AG08395 (cell line): Measurements from ENCODE around the gene GID8.

Source experiments
- DNase-seq: peaks from one replicate; pipeline ENCODE4 v3.0.0; 2012; ENCODE audit warnings: mixed read lengths, low spot score

Gene GID8

DNA sequence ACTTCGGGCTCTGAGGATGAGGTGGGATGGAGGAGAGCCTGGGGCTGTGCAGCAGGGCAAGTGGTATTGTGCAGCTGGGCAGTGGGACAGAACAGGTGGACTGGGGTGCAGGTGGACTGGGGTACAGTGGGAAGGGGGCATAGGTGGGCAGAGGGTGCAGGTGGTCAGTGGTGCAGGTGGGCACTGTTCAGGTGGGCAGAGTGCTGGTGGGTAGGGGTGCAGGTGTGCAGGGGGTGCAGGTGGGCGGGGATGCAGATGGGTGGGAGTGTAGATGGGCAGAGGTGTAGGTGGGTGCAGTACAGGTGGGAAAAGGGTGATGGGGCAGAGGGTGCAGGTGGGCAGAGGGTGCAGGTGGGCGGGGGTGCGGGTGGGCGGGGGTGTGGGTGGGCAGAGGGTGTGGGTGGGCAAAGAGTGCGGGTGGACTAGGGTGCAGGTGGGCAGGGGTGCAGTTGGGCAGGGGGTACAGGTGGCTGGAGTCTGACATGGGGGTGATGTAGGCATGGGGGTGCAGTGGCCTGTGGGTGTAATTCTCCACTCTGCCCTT is 48.4 kb downstream of the GID8 start:
- DNase-seq, result no peak

DNA sequence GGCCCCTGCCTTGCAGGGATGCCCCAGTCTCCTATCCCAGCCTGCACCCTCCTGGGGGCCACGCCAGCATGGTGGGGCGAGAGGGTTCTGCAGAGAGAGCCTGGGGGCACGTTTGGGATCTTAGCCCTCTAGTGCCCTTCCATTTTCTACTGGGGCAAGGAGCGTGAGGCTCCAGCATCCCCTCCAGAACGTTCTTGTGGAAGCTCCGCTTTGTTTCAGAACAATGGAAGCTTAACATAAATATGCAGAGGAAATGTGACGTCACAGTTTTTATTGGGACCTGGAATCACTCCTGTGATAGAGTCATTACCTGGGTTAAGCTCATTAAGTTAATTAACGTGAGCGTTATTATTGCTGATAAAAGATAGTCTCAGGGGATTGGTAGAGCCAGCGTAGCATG is 49.2 kb downstream of the GID8 start:
- DNase-seq, result no peak

DNA sequence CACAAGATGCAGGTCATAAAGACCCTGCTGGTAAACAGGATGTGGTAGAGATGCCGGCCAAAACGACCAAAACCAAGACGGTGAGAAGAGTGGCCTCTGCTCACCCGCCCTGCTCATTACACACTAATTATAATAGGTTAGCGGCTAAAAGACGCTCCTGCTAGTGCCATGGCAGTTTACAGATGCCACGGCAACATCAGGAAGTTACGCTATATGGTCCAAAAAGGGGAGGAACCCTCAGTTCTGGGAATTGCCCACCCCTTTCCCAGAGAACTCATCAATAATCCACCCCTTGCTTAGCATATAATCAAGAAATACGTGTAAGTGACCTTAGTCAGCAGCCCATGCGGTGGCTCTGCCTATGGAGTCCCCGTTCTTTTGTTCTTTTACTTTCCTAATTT is 51.3 kb downstream of the GID8 start:
- DNase-seq, result no peak

DNA sequence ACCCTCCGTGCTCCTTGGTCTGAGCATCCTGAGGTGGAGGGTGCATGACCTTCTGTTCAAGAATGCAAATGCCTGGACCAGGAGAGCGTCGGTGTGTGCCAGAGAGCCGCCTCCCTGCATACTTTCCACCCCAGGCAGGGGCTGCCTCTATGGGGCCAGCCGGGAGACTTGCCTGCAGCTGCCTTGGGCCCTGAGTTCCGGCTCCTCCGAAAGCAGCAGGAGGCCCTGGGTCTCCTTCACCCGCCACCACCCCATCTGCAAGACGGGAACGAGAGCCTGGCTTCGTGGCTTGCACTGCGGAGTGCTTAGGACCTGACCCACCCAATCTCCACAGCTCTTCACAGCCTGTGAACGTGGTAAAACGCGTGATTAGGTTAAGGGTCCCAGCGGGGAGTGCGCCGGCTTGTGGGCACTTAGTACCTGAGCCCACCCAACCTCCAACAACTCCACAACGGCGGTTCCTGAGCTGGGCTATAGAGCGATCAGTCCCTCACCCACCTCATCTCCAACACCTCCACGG is 52.4 kb downstream of the GID8 start:
- DNase-seq, result no peak

DNA sequence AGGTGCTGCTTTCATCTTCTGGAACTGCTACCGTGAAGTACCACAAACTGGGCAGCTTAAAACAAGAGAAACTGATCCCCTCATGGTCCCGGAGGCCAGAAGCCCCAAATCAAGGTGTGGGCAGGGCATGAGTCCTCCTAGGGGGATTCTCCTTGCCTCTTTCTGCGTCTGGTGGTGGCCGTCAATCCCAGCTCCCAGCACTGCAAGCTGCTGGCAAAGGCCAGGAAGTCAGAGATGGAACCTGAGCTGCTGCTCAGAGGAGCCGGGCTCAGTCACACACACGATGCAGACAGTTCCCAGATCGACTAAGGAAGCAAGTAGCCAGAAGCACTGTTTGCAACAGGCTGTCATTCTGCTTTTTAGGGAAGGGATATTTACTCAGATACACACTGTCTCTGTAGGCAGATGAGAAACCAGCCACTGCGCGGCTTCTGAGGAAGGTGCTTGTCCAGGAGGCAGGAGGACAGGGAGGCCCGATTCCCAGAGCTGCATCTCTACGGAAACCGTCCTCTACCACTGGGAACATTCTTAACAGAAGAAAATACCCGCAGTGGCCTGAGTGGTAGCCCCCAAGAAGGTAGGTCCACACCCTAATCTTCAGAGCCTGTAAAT is 53.4 kb downstream of the GID8 start:
- no peak for DNase-seq

DNA sequence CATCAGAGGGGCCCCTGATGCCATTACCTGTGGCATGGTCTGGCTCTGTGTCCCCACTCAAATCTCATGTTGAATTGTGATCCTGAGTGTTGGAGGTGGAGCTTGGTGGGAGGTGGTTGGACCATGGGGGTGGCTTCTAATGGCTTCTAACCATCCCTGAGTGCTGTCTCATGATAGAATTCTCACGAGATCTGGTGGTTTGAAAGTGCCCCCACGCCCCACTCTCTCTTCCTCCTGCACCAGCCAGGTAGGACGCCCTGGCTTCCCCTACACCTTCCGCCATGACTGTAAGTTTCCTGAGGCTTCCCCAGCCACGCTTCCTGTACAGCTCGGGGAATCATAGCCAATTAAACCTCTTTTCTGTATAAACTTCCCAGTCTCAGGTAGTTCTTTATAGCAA is 53.9 kb downstream of the GID8 start:
- no peak for DNase-seq

DNA sequence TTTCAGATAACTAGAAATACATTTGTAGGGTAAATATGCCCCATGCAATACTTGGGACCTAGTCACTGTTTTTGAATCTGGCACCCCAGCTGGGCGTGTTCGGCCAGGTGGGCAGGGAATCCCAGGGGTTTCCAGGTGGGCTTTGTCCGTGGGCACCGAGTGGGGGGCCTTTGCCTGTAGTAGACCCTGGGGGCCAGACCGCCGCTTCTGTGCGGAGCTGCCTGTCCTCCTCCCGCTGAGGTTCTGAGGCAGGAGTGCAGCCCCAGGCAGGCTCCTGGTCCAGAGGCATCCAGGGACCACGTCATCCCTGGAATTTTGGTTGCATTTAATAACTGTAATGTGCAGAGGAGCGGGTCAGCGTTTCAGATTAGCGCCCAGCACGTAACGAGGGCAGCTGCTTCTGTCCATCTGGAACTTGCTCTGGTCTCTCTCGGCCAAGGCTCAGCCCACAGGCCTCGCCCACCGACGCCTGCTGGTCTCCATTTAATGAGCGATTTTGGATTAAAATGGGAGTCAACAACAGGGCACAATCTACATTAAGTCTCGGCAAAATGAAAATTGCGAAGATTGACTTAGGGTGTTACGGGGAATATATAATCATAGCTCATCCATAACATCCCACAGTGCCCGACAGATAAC is 56.0 kb downstream of the GID8 start:
- DNase-seq, result no peak

DNA sequence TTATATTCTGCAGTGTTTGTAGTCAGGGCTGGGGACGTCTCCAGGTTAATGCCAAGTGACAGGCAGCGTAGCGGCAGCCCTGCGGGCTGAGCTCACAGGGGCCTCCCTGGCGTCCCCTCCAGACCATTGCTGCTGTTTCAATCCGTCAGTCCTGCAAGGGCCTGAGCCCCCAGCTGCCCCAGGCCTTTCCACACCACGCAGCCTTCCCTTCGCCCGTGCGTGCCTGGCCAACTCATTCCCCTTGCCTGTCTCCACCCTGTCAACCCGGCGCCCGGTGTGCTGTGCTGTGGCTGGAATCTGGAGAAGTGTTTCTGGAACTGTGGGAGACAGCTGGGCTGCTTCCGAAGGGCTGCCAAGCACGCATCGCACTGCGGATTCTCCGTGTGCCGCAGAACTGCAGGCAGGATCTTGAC is 56.9 kb downstream of the GID8 start:
- no peak for DNase-seq

DNA sequence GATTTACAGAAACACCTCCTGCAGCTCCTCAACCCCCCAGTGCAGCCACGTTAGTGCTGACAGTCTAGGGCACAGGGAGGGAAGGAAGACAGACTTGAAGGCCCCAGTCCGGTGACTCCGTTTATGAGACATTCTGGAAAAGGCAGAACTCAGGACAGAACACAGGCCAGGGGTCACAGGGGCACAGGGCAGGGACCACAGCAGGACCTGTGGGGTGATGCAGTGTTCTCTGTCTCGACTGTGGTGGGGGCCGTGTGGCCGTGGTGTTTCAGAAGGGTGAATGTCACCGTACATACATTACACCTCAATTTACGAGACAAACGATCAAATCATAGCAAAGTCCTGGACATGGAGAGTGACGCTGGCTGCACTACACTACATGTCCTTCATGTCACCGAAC is 57.5 kb downstream of the GID8 start:
- no peak for DNase-seq

DNA sequence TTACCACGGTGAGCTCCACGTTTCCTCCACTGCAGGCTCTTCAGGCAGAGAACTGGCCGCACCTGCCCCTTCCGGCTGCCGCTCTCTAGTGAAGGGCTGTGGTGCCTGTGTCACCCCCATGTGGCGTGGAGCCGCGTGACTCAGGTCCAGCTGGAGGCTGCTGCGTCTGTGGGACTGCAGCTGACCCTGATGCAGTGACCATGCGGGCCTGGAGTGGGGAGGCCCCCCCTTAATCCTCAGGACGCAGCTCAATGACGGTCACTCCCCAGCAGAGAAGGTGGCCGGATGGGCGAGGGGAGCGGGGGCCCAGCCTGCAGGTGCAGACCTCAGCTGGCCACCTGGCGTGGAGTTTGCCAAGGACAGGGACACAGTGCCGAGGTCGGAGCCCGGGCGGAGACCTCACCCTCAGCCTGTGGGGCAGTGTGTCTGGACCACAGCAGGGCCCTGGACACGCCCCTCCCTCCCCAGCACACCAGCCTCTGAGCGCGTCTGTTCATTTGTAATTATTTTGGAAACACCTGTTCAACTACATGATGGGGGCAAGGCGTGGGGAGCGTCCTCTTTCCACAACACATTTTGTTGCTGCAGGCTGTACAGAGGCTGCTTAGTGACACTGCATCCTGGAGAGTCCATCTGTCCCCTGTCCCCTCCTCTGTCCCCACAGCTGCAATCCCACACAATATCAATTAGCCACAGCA is 58.1 kb downstream of the GID8 start:
- DNase-seq, result no peak

DNA sequence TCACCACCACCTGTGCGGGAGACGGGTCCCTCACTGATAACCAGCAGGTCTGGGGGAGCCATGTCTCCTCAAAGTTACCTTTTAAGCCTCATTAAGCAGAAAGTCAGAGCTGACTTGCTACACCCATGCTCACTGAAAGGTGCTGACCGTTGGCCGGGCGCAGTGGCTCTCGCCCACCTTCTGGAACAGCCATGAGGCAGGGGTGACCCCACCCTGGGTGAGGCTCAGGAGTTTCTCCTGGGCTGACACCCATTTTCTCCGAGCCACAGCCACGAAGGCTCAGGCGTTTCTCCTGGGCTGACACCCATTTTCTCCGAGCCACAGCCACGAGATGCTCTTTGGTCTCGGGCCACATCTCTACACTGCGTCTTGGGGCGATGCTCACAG is 58.6 kb downstream of the GID8 start:
- DNase-seq, result no peak

DNA sequence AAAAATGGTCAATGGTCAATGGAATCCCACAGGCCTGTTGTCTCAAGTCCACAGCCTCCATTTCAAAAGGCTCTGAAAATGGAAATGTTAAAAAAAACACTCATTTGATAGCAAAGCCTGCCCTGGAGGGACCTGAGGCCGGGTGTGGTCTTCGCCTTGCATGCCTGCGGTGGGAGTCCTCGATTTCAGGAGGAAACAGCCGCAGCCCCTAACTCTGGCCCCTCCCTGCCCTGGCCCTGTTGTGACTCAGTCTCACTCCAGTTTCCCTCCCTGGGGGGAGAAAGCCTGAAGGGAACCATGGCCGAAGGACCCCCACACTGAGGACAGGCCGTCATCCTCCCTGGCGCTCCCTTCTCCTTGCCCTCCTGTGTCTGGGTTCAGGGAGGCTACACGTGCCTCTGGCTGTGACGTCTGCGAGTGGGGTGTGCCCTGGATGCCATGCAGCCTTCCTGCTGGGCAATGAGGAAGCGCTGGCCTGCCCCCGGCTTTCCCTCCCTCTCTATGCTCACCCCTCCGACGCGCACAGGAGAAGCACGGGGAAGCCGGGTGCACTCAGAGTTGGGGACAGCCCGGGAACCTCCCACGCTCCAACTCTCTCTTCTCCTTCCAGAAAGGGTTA is 59.6 kb downstream of the GID8 start:
- DNase-seq, result no peak
